ENCODE results near the gene SET. TPM values are rescaled to one million over a fixed set of nuclear protein-coding genes. Genes with fewer than 3 reads are reported as not detected.

The SET gene
- total and polyA plus RNA-seq, 2 of the 8 experiments (the other 6 are each of a cell fraction or from before 2014, with no cell fraction given) = 466 to 1,345 TPM

GRCh38 chr9:128653908-128654307, 35.1 kb upstream of the SET start:
- CTCF ChIA-PET (ENCODE audit: partially characterized antibody) = interaction anchor here (0.6 to 1.5 kb wide), 4 partner anchors 16 to 97 kb away, joined by 3 to 4 read pairs (median 3); no protein-coding TSS in a partner anchor
- Histone ChIP-seq H3K27me3 (replicated peaks in 1 of 4; ENCODE audit: control insufficient read depth in 3 of 4, extremely low read depth in 1 of 4, insufficient read depth in 3 of 4, low read length in 3 of 4) (no peaks in the 10 kb centered on the region), H3K36me3 (ENCODE audit: control insufficient read depth in 2 of 4, insufficient read depth in 4 of 4, low read length in 3 of 4) (peaks cover 0 to 9% (median 0%) of the 10 kb centered on the region in 4 experiments; a peak in 1 of 8 replicates), H2AFZ (ENCODE audit: low read length) (no peak overlapping the region), H3K79me1 (ENCODE audit: low read depth, low read length) (peaks cover 3% of the 10 kb centered on the region; the same call in 1 of the 2 replicates), H4K91ac (replicated peaks; ENCODE audit: insufficient read length, low read length) (no peak overlapping the region), H2AK5ac (ENCODE audit: low read depth, low read length) (no peak overlapping the region), H3K4ac (replicated peaks; ENCODE audit: insufficient read length, low read depth, low read length) (no peak overlapping the region), H4K5ac (ENCODE audit: insufficient read length, low read depth, low read length) (no peak overlapping the region), H4K8ac (ENCODE audit: extremely low read depth, insufficient read depth, low read length) (no peak overlapping the region), H3K4me2 (ENCODE audit: insufficient read depth in 1 of 2, low read depth in 2 of 2, low read length in 2 of 2) (no peak overlapping the region), H3K9me3 (ENCODE audit: insufficient read depth in 2 of 2, low read depth in 1 of 2, low read length in 1 of 2) (no peaks in the 10 kb centered on the region), H3K14ac (ENCODE audit: insufficient read length) (no peak overlapping the region), H3K9ac (replicated peaks in 1 of 4; ENCODE audit: extremely low read depth in 1 of 4, low read depth in 3 of 4, low read length in 3 of 4) (no peak overlapping the region), H2BK20ac (ENCODE audit: low read length) (no peak overlapping the region), H2BK5ac (ENCODE audit: low read depth, low read length) (no peak overlapping the region), H3K23me2 (ENCODE audit: low read depth, low read length) (peaks cover 4% of the 10 kb centered on the region; the same call in 1 of the 2 replicates), H3K23ac (ENCODE audit: insufficient read length) (no peak overlapping the region), H3K27ac (ENCODE audit: low read depth, low read length) (no peak overlapping the region), H3K4me3 (ENCODE audit: extremely low read depth in 1 of 4, insufficient read depth in 2 of 4, low read depth in 3 of 4, low read length in 4 of 4) (no peak overlapping the region), H3K56ac (replicated peaks; ENCODE audit: insufficient read length, low read depth, low read length) (no peak overlapping the region), H3K18ac (ENCODE audit: extremely low read depth, low read length) (no peak overlapping the region), H2BK15ac (ENCODE audit: low read length) (no peak overlapping the region), H4K20me1 (replicated peaks in 1 of 2; ENCODE audit: control insufficient read depth in 1 of 2, insufficient read depth in 2 of 2, low read length in 2 of 2) (peaks cover 0 to 2% of the 10 kb centered on the region in 2 experiments), H2BK12ac (ENCODE audit: low read depth, low read length) (no peak overlapping the region), H3K4me1 (replicated peaks in 1 of 4; ENCODE audit: control insufficient read depth in 3 of 4, insufficient read depth in 4 of 4, low read length in 3 of 4) (no peaks in the 10 kb centered on the region; a peak in 2 of 7 replicates), H2BK120ac (replicated peaks; ENCODE audit: low read depth, low read length) (no peak overlapping the region), H3K79me2 (ENCODE audit: control insufficient read depth in 1 of 2, insufficient read depth in 2 of 2, low read length in 2 of 2) (peaks cover 0 to 2% of the 10 kb centered on the region in 2 experiments; a peak in 1 of 4 replicates)
- 98% methylated on average over 8 of the region's 8 CpGs; no CpG with 5 or more reads in 1 of the 2 experiments for WGBS, 2 experiments (ENCODE audit: extremely low coverage in 1 of 2, insufficient coverage in 1 of 2, insufficient read length in 1 of 2, insufficient replicate concordance in 2 of 2, low coverage in 1 of 2, low lambda C conversion rate in 2 of 2, missing lambda C conversion rate in 1 of 2)
- FAIRE-seq (no peak), DNase-seq (ENCODE audit: low read depth in 1 of 2, low spot score in 2 of 2) (no peak)
- TF ChIP-seq BCL11A (IDR thresholded peaks at IDR 0.05; ENCODE audit: low read depth in 2 of 2, low read length in 2 of 2) (no peak), HDAC2 (IDR thresholded peaks at IDR 0.05; ENCODE audit: borderline replicate concordance in 1 of 2, low read depth in 2 of 2, low read length in 2 of 2) (no peak), POLR2AphosphoS5 (IDR thresholded peaks at IDR 0.05; ENCODE audit: low read depth, low read length) (no peak), CBX8 (IDR thresholded peaks at IDR 0.05; ENCODE audit: borderline replicate concordance, low read depth, low read length) (no peak), SIX5 (IDR thresholded peaks at IDR 0.05; ENCODE audit: low read depth, low read length) (no peak)
- POLR2A ChIA-PET (ENCODE audit: partially characterized antibody) = interaction anchor here (0.9 to 5.0 kb wide), 9 partner anchors 8 to 47 kb away, joined by 3 to 47 read pairs (median 9); partner anchors contain the start of gene SET

All from H1 (cell line).